SK-MEL-5 (cell line): ENCODE data around the gene DZIP3. TPM values are rescaled to one million over a fixed set of nuclear protein-coding genes. Genes with fewer than 3 reads are reported as not detected.

Experiments
- DNase-seq: peaks from one replicate; pipeline ENCODE4 v3.0.0-alpha.2; 2016; ENCODE audit warnings: low read depth, low spot score
- in situ Hi-C: cut with HindIII; loops from 2 replicates; pipeline ENCODE4 v1.10.0; 2016; ENCODE audit warnings: low sequenced_read_pairs, high pct_unique_total_duplicates, low pct_unique_long_range_greater_than_20kb
- polyA plus RNA-seq, 2 experiments: library from polyadenylated mRNA; depleted of rRNA; stranded (reverse); fragments of >200 nt; gene quantifications; 2 replicates each; pipeline ENCODE4 v1.2.3, GENCODE V29; 2015
- total RNA-seq: library from RNA; depleted of rRNA; stranded (reverse); fragments of >200 nt; shearing (Covaris generic); gene quantifications from 2 replicates; pipeline ENCODE4 v1.2.3, GENCODE V29; 2014; rRNA removed

Gene DZIP3, protein sequence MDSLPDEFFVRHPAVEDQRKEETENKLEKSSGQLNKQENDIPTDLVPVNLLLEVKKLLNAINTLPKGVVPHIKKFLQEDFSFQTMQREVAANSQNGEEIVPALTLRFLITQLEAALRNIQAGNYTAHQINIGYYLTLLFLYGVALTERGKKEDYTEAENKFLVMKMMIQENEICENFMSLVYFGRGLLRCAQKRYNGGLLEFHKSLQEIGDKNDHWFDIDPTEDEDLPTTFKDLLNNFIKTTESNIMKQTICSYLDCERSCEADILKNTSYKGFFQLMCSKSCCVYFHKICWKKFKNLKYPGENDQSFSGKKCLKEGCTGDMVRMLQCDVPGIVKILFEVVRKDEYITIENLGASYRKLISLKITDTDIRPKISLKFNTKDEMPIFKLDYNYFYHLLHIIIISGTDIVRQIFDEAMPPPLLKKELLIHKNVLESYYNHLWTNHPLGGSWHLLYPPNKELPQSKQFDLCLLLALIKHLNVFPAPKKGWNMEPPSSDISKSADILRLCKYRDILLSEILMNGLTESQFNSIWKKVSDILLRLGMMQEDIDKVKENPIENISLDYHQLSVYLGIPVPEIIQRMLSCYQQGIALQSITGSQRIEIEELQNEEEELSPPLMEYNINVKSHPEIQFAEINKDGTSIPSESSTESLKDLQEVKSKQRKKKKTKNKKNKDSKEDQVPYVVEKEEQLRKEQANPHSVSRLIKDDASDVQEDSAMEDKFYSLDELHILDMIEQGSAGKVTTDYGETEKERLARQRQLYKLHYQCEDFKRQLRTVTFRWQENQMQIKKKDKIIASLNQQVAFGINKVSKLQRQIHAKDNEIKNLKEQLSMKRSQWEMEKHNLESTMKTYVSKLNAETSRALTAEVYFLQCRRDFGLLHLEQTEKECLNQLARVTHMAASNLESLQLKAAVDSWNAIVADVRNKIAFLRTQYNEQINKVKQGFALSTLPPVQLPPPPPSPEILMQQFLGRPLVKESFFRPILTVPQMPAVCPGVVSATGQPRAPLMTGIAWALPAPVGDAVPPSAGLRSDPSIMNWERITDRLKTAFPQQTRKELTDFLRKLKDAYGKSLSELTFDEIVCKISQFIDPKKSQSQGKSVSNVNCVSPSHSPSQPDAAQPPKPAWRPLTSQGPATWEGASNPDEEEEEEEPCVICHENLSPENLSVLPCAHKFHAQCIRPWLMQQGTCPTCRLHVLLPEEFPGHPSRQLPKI
- 15.5 and 18.0 TPM in 2 replicates for total RNA-seq
- polyA plus RNA-seq (2015; cell fraction: cytosol; rRNA removed) = 7.9 and 10.2 TPM in 2 replicates
- polyA plus RNA-seq (2015; cell fraction: nucleus; rRNA removed) = 60.4 and 65.5 TPM in 2 replicates

DNA sequence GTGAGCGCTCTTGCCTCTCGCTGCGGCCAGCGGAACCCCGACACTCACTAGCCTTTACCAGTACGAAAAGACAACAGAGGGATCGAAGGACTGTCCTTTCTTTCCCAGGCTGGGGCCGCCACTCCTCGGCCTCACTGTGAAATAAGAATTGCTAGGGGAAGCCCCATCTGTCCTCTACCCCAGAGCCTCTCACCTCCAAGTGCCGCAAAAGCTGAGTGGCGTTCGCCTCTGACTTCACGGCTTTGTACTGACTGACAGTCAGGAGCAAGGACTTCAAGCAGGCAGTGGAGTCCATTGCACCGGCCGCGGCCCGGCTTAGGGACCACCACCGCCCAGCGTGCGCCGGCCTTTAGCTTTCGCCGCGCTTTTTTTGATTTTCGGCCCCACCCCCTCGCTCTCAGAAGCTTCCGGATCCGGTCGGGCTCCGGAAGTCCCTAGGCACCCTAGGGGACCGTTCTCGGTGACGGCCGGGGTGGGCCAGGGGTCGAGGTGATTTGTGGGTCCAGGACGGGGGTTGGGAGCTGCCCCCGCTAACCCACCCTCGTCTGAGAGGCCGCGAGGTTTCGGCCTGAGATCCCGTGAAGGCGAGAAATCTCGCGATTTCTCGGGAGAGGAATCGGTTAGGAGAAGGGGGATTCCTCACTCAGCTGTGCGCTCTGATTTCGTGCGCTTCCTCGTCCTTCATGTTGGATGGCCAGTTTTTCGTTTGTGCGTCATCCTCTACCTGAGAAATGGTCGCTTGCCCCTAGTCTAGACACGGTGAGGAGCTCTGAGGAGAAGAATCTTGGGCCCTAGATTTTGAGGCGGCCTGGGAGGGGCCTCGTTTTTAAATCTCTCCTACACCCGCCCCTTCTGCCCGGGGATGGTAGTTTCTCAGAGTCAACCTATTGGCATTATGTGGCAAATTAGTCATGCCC, at the start of gene DZIP3, which contains the start of gene CIP2A:
Gene DZIP3, plus strand, starts transcription at position 642 of the 917 bp plus-strand sequence. CDS start 15,685 bp downstream, outside the sequence.
Gene CIP2A, minus strand, starts transcription at position 358 of the 917 bp plus-strand sequence. Its CDS starts 63 bp downstream, at position 295.
- in situ Hi-C loops = no loop called here
- DNase-seq = peak; percentile 94

DNA sequence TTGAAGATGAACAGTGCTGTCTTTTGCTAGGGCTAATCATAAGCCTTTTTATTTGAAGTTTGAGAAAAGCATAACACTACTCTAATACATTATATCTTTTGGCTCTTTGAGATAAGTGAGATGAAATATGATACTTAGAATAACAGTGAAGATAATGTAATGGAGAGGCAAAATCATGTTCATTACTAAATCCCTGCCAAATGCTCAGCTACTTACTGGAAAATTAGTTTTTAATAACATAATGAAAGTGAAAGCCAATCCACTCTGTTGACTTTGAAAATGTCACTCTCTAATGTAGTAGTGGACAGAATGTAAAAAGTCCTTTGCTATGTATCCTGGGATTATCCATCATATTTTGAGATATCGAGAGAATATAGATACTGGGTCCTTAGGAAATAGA, 43.3 kb upstream of the DZIP3 start:
- DNase-seq = no peak
- in situ Hi-C loops = no loop called here

DNA sequence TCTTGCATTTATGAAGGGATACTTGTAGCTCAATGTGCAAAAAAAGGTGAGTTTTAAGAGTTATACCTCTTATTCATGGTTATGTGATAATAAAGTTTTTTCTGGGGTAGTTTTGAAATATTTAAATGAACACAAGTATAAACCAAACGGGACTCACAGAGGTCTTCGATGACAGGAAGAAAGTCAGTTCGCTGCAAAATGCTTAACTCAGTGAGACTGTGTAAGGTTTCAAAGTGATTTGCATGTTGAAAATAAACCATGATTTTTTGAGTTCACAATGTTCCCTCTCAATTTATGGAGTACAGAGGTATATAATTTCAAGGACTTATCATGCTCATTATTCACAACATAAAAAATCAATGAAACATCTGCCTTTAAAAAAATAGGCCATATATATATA, 42.8 kb upstream of the DZIP3 start:
- DNase-seq = no peak
- in situ Hi-C loops = no loop called here

DNA sequence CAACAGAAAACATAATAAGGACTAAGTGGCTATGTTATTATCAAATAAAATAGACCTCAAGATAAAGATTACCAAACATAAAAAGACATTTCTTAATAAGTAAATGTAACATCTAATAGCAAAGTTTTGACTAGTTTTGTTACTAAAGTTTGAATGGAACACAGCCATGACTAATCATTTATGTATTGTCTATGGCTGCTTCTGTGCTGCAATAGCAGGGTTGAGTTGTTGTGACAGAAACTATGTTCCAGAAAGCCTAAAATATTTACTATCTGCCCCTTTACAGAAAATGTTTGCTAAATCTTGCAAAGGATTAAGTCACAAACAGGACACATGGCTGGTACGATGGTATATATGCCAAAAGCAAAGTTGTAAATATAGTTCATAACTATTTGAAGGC, 41.2 kb upstream of the DZIP3 start:
- in situ Hi-C loops = no loop called here
- DNase-seq = no peak

DNA sequence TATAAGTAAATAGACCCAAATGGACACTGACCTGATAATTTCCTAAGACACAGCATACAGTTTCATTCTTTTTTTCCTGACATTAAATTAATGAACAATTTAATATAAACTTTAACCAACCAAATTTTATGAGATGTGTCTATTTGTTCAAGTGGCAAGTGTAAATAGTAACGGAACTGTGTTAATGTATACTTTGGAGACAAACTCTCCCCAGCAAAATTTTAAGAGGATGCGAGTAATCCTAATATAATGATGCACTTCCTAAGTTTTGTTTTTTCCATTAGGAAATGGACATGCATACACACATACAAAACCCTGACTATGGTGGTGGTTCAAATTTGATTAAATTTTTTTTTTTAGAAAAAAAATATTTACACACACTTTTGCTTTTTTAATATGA, 40.6 kb upstream of the DZIP3 start:
- DNase-seq = no peak
- in situ Hi-C loops = no loop called here

DNA sequence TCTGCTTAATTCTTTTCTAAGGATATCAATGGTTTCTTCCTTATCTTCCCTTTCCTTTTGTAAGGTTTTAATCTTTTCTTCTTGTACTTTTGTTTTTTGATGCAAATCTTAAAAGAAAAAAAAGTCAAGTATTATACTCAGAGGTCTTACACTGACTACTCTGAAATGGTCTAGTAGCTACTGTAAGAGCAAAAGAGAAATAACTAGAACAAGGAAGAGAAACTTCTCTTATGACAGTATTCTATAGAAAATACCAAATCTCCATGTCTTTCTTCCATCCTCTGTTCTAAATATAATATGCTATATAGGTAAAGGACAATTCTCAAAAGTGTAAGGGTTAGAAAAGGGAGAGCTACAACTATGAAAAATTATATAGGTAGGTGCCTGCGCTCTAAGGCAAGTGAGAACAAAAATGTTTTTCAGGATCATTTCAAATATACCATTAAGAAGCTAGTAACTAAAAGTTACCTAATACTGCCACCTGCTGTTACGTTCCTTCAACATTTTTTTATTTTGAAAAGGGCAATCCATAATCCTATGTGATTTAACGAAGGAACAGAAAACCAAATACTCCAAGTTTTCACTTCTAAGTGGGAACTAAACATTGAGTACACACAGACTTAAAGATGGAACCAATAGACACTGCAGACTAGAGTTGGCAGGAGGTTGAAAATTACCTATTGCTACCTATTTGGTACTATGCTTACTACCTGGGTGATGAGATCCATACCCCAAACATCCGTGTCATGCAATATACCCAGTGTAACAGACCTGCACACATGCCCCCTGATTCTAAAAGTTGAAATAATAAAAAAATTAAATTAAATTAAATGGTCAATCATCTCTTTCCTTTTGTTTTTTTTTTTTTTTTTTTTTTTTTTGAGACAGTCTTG, 37.0 kb upstream of the DZIP3 start:
- in situ Hi-C loops = no loop called here

DNA sequence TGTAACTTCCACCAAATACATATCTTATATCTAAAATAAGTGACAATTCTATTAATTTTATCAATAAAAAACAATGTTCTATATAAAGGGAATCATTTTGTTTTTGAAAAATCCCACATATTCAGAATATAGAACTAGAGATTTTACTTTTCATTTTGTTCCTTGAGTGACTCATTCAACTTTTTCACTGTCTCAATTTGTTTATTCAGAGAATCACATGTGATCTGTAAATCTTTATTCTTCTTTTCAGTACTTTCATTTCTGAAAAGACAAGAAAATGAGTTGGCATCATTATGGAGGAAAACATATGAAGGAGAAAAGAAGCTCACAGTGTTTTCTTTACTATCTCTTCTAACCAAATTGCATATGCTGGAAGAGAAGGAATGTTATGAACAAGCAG, 35.3 kb upstream of the DZIP3 start:
- in situ Hi-C loops = no loop called here

More for the DNA sequence above, 37.0 kb upstream of the DZIP3 start:
- DNase-seq = peak; percentile 75

DNA sequence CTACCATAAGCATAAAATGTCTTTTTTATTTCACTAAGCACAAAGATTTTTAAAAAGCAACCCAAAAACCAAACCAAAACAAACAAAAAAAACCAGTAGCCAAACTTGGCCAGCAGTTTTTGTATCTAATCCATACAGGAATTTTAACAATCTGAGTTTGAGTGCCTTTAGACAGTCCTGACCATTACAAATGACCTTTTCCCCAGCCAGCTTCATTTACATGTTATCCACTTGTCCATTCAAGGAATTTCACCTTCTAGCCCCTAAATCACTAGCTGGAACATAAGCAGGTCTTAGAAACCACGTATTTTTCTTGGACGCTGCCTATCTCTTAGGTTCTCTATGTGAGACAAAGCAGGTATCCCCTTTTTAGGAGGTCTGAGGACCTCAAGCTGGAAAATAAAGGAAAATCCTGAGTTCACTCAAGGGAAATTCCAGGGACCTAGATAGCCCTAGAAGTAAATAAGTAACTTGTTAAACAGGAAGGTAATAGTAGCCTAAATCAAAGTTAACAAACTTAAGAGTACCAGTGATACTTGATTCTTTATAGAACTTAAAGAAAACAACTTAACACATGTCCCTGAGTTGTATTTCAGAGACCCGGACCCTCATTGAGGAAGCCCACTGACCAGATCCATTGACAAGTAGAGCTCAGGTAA, 34.5 kb upstream of the DZIP3 start:
- DNase-seq = no peak
- in situ Hi-C loops = no loop called here

More for the DNA sequence above, 35.3 kb upstream of the DZIP3 start:
- DNase-seq = no peak

DNA sequence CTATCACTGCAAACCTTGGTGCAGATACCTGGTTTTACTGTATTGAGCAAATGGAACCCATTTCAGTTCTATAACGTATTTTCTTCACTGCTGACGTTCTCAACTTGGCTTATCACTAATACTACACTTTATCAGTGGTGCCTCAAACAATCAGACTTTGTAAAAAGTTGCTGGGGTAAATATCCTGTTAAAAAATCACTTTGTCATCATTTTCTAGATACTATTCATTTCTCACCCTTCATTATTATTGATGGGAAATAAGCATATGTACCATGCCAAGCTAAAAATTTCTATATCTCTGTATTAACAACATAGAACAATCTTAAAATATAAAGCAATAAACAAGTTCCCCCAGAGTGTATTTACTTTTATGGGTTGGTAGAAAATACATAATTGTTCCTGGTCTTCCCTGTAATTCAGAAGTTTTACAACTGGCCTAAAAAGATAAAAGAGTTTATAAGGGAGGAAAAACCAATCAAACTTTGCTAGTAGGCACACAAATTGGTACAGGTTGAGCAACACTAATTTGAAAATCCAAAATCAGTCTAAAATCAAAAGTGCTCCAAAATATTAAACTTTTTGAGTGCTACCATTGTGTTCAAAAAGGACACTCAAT, 33.4 kb upstream of the DZIP3 start:
- no peak for DNase-seq
- in situ Hi-C loops = no loop called here

DNA sequence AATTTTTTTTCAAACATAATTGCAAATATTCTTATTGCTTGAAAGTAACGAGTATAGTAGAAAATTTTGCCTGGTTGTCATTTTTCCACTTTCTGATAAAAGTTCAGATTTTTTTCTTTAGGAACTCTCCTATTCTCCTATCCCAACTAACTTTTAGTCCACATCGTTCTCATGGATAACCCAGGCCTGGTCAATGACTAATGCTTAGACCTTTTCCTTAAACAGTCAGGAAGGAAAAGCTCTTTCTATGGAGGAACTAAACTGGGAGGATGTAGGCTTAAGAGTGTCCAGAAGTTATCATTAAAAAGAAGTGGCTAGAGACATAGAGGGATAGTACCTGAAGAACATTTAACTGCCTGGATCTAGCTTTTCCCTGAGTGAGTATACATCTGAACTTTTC, 27.0 kb upstream of the DZIP3 start:
- in situ Hi-C loops = no loop called here
- DNase-seq = no peak

DNA sequence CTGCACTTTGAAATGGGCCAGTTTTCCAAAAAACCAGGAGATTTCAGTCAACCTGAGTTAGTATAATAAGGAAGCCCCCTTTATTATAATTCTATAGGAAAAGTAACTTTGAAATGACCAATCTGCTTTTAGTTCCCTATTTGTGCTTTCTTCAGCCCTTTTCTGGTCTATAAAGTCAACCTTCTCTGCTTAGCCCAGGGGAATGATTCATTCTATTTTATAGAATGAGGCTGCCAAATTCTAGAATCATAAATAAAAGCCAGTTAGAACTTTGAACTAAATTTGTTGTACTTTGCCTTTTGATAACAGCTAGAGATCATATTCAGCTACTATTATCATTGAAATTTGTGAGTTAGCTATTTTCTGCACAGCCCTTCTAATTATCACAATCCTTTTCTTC, 25.0 kb upstream of the DZIP3 start:
- no peak for DNase-seq
- in situ Hi-C loops = no loop called here

DNA sequence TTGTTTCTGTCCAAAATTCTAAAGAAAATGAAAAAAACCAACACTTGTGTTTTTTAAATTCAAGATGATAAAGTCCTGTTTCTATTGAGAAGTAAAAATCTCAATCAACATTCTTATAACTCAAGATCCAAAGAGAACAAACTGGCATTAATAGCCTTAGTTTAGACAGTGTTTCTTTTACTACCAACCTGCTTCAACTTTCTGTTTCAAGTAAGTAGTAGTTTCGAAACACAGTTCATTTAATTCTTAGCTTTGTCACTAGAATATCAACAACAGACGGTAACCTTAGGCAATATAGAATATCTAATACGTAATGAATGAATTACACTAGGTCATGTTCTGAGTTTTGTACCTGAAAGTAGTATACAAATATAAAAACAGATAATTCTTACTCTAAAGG, 24.0 kb upstream of the DZIP3 start:
- in situ Hi-C loops = no loop called here
- DNase-seq = no peak

DNA sequence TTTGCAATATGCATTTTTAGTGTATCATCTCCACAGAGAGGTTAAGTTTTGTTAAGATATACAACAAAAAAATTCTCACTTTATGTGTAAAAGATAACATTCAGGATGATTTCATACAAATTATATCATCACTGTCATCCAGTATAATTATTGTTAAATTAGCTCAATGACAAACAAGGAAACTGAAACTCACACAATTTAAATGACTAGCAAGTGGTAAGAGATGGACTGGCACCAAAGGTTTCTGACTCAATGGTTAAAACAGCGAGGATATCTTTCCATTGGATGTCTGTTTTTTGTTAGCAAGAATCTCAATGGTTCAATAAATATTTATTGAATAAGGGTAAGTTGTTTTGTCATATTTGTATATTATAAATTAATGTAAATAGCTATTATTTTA, 22.9 kb upstream of the DZIP3 start:
- in situ Hi-C loops = no loop called here
- DNase-seq = no peak

DNA sequence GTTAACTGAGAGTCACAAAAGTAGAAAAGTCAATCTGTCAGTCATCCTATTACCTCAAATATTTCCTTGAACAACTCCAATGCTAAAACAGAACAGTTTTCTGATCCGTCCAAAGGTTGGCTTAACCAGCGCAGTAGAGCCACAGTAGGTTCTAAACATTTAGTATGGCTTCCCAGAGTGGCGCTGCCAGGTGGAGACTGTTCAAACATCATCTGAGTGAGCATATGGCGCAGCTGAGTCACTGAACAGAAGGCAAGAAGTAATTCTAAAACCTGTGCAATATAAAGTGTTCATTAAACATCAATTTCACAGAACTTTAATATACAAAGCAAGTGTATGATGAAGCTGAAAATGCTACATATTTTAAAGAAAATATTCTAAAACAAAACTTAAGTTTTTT, 20.2 kb upstream of the DZIP3 start:
- DNase-seq = no peak
- in situ Hi-C loops = no loop called here

DNA sequence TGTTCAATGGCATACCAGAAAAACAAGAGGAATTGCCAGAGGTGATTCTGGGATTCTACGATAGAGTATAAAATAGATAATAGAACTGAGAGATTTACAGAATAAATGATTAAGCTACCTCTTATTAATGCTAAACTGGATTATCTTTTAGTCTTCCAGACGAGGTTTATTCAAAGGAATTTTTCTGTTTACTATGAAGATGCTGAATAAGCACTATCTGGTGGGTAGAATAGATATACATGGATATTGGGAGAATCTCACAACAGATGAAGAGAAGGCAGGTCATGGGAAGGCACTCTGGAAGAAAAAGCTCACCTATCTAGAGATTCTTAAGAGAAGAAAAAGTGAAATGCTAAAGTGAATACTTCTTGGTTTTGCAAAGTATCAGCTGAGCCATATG, 11.5 kb upstream of the DZIP3 start:
- in situ Hi-C loops = no loop called here
- DNase-seq = no peak
